Medulla oblongata (tissue), 1 donor: Measurements from ENCODE around the gene GATA2.

Experiments
- DNase-seq: peaks from one replicate; pipeline ENCODE4 v3.0.0-alpha.2; 2015; ENCODE audit errors: extremely low spot score

GATA2 gene

DNA sequence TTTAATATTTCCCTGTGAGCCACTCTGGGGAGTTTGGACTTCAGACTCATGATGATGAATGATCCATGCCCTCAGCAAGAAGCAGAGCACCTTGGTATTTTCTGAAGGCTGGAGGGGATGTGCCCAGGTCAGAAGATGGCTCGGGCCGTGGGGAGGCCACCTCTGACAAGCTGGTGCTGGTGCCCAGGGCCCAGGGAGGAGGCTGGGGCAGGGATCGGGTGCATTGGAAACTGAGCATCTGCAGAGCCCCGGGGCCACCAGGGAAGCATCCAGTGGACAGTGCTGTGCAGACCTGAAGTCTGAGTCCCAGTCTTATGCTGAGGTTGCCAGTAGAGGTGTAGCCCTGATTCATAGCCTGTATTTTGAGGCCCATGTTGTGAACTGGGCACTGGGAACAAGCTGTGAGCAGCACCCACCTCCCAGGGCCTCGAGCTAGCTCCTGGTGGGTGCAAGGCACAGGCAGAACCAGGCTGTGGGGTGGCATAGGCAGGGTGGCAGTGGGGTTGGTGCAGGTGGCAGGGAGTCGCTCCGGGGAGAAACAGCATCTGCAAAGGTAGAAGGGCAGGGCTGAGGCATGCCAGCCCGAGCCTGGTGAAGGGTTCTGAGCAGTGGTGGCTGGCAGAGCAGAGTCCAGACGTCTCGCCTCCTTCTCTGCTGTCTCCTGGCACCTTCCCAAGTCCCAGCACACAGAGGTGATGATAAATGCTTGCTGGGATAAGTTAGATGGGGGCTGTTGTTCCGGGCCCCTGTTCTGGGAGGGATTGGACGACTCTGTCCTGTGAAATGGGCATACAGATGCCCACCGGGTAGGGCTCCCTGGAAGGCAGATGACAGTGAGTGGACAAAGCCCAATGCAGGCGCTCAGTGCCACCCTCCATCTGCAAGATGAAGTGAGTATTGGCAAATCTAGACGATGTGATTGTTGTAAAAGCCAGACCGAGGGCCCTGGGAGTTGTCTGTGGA is 36.9 kb downstream of the GATA2 start:
- no peak for DNase-seq

DNA sequence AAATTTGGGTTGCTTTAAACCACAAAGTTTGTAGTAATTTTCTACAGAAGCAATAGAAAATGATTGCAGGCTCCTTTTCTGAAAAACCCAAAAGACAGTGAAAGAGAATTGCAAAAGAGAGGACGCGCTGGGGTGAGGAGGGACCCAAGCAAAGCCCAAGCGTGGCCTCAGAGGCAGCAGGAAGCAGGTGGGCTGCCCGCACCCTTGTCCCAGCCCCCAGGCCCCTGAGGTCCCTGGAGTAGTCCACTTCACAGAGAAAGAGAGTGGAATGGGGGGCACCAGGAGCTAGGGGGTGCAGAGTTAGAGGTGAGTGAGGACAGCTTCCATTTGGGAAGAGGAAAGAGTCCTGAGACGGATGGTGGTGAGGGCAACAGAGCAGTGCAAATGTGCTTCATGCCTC is 37.9 kb downstream of the GATA2 start:
- no peak for DNase-seq

DNA sequence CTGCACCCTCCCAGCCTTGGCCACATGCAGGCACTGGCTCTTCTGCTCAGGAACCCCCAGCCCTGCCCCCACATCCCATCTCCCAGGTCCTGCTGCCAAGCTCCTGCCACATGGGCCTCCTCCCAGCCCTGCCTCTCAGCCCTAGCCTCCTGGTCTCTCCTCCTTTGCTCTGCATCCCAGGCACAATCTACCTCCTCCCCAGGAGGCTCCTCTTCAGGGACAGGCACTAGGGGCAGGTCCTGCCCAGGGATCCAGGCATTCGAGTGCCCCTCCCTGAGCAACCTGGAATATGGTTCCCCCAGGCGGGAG is 38.7 kb downstream of the GATA2 start:
- DNase-seq: no peak

GRCh38 chr3:128453501-128454309 is 39.3 kb downstream of the GATA2 start:
- no peak for DNase-seq

- DNase-seq: no peak
Measured at GRCh38 chr3:128452678-128453275, 40.2 kb downstream of the GATA2 start.

DNA sequence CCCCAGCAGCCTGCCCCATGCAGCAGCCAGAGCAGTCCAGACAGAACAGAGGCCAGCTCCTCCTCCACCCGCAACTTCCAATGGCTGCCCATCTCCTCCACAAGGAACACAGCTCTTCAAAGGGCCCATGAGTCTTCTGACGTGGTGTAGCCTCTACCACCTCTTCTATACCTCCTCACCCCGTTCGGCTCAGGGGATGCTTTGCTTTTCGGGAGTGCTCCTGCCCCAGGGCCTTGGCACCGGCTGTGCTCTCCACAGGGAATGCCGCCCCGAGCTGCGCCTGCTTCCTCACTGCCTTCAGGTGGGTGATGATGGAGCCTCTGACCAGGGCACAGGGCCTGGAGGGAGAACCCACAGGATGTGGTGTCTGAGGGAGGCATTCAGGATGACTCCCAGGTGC is 40.9 kb downstream of the GATA2 start:
- no peak for DNase-seq

- DNase-seq: no peak
Measured at GRCh38 chr3:128449111-128449638, 43.8 kb downstream of the GATA2 start.

- DNase-seq: no peak
Measured at GRCh38 chr3:128448491-128448890, 44.5 kb downstream of the GATA2 start.

DNA sequence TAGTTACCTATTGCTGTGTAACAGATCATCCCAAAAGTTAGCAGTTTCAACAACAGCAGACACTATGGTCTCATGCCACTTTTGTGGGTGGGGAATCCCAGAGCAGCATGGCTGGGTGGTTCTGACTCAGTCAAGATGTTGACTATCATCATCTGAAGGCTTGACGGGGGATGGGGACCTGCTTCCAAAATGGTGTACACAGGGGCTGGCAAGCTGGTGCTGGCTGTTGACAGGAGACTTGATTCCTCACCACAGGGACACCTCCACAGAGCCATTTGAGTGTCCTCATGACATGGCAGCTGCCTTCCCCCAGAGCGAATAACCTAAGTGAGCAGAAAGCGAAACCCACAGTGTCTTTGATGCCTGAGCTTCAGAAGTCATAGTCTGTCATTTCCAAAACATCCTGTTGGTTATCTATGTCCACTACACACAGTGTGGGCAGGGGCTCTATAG is 45.4 kb downstream of the GATA2 start:
- no peak for DNase-seq

- no peak for DNase-seq
Measured at GRCh38 chr3:128446821-128447220, 46.2 kb downstream of the GATA2 start.

DNA sequence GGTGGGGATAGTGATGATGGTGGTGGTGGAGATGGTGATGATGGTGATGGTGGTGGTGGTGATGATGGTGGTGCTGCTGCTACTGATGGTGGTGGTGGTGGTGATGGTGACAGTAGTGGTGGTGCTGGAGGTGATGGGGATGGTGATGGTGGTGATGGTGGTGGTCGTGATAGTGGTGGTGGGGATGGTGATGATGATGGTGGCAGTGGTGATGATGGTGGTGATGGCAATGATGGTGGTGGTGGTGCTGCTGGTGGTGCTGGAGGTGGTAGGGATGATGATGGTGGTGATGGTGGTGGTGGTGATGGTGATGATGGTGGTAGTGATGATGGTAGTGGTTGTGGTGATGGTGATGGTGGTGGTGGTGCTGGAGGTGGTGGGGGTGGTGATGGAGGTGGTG is 47.6 kb downstream of the GATA2 start:
- DNase-seq: no peak

DNA sequence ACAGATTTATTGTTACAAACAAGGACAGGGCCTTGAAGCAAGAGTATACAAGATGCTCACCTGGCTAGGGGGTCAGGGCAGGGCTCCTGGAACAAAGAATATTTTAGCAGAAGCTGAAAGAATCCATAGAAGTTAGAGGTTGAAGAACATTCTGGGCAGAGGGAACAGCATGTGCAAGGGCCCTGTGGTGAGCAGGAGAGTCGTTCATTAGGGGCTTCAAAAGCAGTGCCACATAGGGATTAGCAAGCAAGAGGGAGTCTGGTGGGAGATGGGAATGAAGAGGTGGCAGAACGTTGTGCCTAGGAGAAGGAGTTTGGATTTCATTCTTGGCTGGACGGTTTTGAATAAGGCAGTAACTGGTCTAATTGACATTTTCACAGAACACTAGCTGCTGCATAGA is 49.2 kb downstream of the GATA2 start:
- DNase-seq: no peak

- DNase-seq: no peak
Measured at GRCh38 chr3:128442949-128443348, 50.1 kb downstream of the GATA2 start.

GRCh38 chr3:128442070-128442469 is 50.9 kb downstream of the GATA2 start:
- DNase-seq: no peak

DNA sequence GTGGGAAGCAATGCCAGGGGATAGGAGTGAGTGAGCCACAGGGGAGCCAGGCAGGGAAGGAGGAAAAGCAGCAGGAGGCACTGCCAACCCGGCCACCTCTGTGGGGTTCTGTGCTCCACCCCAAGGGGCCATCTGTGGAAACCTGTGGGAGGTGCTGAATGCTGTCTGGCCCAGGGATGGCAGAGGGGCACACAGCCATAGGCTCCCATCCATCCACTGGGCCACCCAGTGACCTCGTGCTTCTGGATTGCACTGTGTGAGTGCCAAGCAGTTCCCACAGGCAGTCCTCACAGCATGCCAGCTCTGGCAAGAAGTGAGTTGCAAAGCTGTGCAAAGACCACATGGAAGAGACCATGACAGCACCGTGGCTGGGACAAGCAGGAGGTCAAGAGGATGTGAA is 53.8 kb downstream of the GATA2 start:
- no peak for DNase-seq

- DNase-seq: no peak
Measured at GRCh38 chr3:128438488-128439072, 54.4 kb downstream of the GATA2 start.

- DNase-seq: no peak
Measured at GRCh38 chr3:128436214-128436613, 56.8 kb downstream of the GATA2 start.

GRCh38 chr3:128435561-128435960 is 57.4 kb downstream of the GATA2 start:
- DNase-seq: no peak

DNA sequence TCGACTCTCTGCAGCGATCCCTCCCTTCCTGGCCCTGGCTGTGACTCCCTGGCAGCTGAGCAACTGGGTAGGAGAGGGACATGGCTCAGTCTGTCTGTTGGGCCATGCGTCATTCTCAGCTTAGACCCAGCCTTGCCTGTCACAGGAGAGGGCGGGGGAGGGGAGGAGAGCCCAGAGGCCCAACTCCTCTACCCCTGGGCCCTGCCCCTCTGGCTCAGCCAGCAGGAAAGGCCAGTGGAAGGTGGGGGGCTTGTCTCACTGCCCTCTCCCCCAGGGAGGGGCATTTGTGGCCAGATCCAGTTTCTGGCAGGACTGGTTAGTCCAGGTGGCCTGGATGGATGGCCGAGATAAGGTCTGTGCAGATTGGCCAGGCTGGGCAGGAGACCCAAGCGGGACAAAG is 57.9 kb downstream of the GATA2 start:
- no peak for DNase-seq

DNA sequence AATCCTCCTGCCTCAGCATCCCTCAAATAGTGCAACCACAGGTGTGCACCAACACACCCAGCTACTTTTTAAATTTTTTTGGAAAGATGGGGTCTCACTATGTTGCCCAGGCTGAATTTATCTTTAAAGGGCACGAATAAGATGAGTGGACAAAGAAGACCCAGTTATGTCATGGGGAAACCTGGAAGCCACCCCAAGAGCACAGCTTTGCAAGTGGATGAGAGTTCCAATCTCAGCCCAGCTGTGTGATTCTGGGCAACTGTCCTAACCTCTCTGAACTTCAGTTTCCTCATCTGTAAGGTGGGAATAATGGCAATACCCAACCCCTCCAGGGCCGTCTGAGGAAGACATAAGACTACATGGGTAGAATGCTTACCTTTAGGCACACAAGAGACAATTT is 58.5 kb downstream of the GATA2 start:
- no peak for DNase-seq

GRCh38 chr3:128433837-128434165 is 59.2 kb downstream of the GATA2 start:
- DNase-seq: no peak
